ENCODE results near the gene RAMP2.
"Not testable (repeated sequence)": the region's sequence is repeated elsewhere in the genome, so short reads cannot be mapped to it uniquely, and the experiment has no call there.

RAMP2 gene

DNA sequence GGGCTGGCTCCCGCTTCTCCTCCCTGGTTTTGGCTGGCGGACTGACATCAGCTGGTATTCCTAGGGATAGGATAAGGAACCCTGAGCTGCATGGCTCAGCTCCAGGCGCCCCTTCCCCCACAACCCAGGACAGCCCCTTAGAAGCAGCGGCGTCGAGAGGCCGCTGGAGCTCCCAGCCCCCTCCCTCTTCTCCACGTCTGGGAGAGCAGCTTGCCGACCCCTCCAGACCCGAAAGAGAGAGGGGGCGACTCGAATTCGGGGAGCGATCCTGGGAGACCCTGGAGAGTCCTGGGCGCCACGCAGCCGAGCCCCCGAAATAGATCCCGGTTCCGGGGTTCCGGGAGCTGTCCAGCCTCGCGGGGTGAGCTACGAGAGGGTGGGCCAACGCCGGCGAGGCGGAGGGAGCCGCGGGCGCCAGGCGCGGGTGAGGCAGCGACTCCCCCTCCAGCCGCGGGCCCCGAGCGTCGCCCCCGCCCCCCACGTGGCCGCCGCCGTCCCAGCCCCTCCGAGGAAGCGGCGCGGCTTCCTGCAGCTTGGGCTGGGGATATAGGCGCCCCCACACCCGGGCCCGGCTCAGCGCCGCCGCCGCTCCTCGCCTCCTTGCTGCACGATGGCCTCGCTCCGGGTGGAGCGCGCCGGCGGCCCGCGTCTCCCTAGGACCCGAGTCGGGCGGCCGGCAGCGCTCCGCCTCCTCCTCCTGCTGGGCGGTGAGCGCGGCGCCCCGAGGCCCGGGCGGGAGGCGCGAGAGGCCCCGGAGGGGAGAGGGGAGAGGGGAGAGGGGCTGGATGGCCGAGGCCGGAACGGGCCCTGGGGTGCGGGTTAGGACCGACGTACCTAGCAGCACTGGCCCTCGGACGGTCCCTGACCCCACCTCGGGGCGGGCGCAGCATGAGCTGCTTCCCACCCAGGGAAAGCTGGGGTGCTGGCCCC is at the start of gene RAMP2:
Gene RAMP2, plus strand, starts transcription at position 576 of the 930 bp plus-strand sequence. Its CDS starts 35 bp downstream, at position 611.
- no peak for TF ChIP-seq CTCF (conservative IDR thresholded peaks at IDR 0.05; ENCODE audit: low read length)
- DNase-seq (ENCODE audit: low read depth), result no peak
- peak within 1 kb of the TSS; percentile 41 for H3K4me3 ChIP-seq (ENCODE audit: low read length)

DNA sequence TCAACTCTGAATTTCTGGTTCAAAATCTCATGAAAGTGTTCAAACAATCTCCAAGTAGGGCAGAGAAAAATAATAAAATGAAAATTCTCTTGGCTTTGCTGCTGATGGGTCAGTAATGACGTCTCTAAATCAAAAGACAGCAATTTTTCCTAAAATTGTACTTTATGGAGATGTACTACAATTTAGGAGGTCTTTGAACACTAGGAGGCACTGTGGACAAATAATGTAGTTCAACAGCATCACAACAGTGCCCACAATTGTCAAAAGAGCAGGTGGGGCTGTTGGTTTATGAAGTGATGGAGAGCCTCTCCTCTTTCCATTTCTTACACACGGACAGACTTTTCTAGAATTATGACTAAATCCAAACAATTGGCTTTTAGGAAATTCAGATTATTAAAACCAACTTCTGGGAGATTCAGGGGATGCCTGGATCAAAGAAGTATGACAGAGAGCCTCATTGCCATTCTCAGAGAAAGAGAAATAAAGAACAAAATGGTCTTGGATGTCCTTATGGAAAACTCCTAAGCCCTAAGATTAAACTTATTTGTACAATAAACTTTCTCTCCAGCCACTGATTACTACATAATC is 39.9 kb upstream of the RAMP2 start:
- peak; percentile 63 for DNase-seq (ENCODE audit: low read depth)
- no peak overlapping the region for H3K4me3 ChIP-seq (ENCODE audit: low read length)
- peak; percentile 71 for TF ChIP-seq CTCF (conservative IDR thresholded peaks at IDR 0.05; ENCODE audit: low read length)

DNA sequence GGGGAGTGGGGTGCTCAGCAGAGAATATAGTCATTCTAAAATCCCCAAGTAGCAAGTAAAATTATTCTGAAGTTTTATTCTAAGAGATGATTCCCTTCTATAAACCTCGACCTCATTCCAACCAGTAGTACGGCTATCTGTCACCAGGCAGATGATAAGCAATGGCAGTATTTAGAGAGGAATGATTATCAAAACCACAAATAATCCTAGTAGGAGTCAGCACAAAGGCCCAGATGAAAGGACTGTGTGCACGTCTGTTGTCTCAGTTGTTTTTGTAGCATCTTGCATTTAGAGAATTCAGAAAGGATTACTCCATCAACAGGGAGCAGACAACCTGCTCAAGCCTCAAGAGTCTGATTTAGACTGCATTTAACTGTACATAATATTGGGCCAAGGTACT is 37.4 kb upstream of the RAMP2 start:
- DNase-seq (ENCODE audit: low read depth), result no peak
- no peak for TF ChIP-seq CTCF (conservative IDR thresholded peaks at IDR 0.05; ENCODE audit: low read length)
- no peak overlapping the region for H3K4me3 ChIP-seq (ENCODE audit: low read length)

DNA sequence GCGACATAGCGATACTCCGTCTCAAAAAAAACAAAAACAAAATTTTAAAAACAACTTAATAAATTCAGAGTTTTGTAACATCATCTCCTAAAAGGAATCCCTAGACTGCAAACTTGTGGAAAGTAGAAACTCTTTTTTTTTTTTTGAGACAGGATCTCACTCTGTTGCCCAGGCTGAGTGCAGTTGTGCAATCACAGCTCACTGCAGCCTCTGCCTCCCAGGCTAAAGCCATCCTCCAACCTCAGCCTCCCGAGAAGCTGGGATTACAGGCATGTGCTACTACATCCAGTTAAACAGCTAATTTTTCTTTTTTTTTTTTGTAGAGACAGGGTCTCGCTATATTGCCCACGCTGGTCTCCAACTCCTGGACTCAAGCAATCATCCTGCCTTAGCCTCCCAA is 35.9 kb upstream of the RAMP2 start:
- no peak overlapping the region for H3K4me3 ChIP-seq (ENCODE audit: low read length)
- no peak for DNase-seq (ENCODE audit: low read depth)
- TF ChIP-seq CTCF (conservative IDR thresholded peaks at IDR 0.05; ENCODE audit: low read length), result no peak

DNA sequence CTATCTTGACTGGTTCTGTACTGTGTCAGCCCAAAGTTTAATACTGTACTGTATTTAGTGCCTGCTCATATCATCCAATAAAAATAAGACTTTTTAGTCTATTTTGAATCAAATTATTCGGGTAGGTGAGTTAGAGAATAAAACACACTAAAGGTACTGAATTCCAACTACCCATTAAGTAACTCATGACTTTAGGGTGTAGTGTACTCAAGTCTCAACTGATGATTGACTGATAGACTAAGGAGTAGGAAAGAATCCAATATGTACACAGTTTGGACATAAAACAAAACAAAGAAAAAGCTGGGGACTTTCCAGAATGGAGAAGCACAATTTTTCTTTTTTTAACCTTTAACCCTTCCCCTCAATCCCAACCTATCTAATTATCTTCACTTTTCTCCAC is 20.3 kb upstream of the RAMP2 start:
- TF ChIP-seq CTCF (conservative IDR thresholded peaks at IDR 0.05; ENCODE audit: low read length), result no peak
- DNase-seq (ENCODE audit: low read depth), result no peak

GRCh38 chr17:42742916-42743315 is 18.1 kb upstream of the RAMP2 start:
- not testable (repeated sequence) for H3K4me3 ChIP-seq (ENCODE audit: low read length); DNase-seq (ENCODE audit: low read depth)

More for the DNA sequence above, 20.3 kb upstream of the RAMP2 start:
- no peak overlapping the region for H3K4me3 ChIP-seq (ENCODE audit: low read length)

- peak overlapping the region; percentile 88 for H3K4me3 ChIP-seq (ENCODE audit: low read length)
- DNase-seq (ENCODE audit: low read depth), result no peak
- TF ChIP-seq CTCF (conservative IDR thresholded peaks at IDR 0.05; ENCODE audit: low read length), result peak; percentile 33
These were observed 17.3 kb upstream of the RAMP2 start for GRCh38 chr17:42743595-42744282.
